SK-N-MC (cell line): ENCODE results near the gene SLC43A1.

Experiments
- DNase-seq: peaks from one replicate; pipeline ENCODE4 v3.0.0-alpha.2; 2011; ENCODE audit warnings: low read depth, low spot score
- H3K27ac ChIP-seq: fragments of 200-600 bp; sonication (generic); 2 replicates; pipeline ENCODE4 v1.5.1; 2016; ENCODE audit warnings: mixed run types
- H3K36me3 ChIP-seq: fragments of 200-600 bp; sonication (generic); 2 replicates; pipeline ENCODE4 v1.6.1; 2017; ENCODE audit warnings: antibody characterized with exemption, low read length, mixed read lengths; ENCODE audit not compliant: insufficient read depth
- H3K4me3 ChIP-seq: fragments of 200-600 bp; sonication (generic); 2 replicates; pipeline ENCODE4 v1.5.1; 2016
- H3K9ac ChIP-seq: fragments of 200-600 bp; sonication (generic); 2 replicates; pipeline ENCODE4 v1.8.0; 2017; ENCODE audit warnings: mixed run types, mixed read lengths; ENCODE audit not compliant: insufficient read length
- H3K9me3 ChIP-seq: fragments of 200-600 bp; sonication (generic); 2 replicates; pipeline ENCODE4 v1.6.1; 2017; ENCODE audit warnings: low read depth, mild to moderate bottlenecking, antibody characterized with exemption, low read length, moderate library complexity, mixed read lengths
- EZH2 ChIP-seq: fragments of 200-600 bp; sonication (generic); IDR thresholded peaks from one replicate; pipeline ENCODE4 v1.6.1; 2017; ENCODE audit warnings: antibody characterized with exemption
- FOXP2 ChIP-seq: optimal IDR thresholded peaks from 2 replicates; pipeline ENCODE3; 2011; ENCODE audit warnings: mild to moderate bottlenecking, moderate library complexity; ENCODE audit not compliant: insufficient read depth; ENCODE audit errors: extremely low read length, control extremely low read depth
- POLR2AphosphoS5 ChIP-seq: IDR thresholded peaks from 2 replicates; pipeline ENCODE4 v1.6.1; 2012; ENCODE audit warnings: mild to moderate bottlenecking, low read depth, low read length, borderline replicate concordance

The SLC43A1 gene

GRCh38 chr11:57487021-57487778, 28.3 kb downstream of the SLC43A1 start:
- TF ChIP-seq POLR2AphosphoS5 (no peak), EZH2 (no peak), FOXP2 (no peak)
- no peak for DNase-seq
- H3K36me3 ChIP-seq = peaks cover 8% of the 10 kb centered on the region; the same call in 1 of the 2 replicates
- no peak overlapping the region for H3K9ac ChIP-seq
- H3K9me3 ChIP-seq = no peaks in the 10 kb centered on the region
- H3K27ac ChIP-seq = no peak overlapping the region
- H3K4me3 ChIP-seq = no peak overlapping the region

GRCh38 chr11:57485217-57485990, 30.1 kb downstream of the SLC43A1 start:
- Histone ChIP-seq H3K9ac (no peak overlapping the region), H3K36me3 (no peaks in the 10 kb centered on the region; the same call in 1 of the 2 replicates)
- no peak for TF ChIP-seq EZH2
- TF ChIP-seq FOXP2 = no peak
- TF ChIP-seq POLR2AphosphoS5 = no peak

DNA sequence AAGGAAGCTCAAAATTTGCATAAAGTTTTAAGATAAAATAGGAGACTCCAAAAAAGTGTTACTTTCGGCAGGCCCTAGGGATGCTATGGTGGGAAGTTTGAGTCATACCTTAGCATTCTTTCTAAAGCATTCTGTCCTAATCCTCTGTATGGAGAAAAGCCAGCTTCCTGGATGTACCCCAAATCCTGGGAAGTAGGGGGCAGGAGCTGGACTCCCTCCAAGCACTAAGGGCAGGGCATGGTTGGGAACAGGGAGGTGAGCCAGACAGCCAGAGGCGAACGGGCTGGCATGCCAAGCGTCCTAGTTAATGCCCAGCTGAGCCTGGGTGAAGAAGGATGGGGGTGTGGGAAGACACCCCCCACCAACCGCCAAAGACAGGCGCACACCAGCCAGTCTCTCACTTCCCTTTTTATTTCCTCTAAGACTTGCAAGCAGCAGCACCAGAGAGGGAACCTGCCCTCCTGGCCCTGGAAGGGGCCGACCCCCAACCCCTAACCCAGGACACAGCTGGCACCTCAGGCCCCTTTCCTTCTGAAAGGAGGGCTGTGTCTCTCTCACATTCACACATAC, 31.3 kb downstream of the SLC43A1 start:
- Histone ChIP-seq H3K36me3 (no peaks in the 10 kb centered on the region; the same call in 1 of the 2 replicates), H3K9me3 (no peaks in the 10 kb centered on the region), H3K27ac (no peak overlapping the region), H3K4me3 (no peak overlapping the region), H3K9ac (no peak overlapping the region)
- TF ChIP-seq POLR2AphosphoS5 = no peak
- no peak for TF ChIP-seq EZH2
- no peak for TF ChIP-seq FOXP2
- DNase-seq = no peak

More at GRCh38 chr11:57485217-57485990, 30.1 kb downstream of the SLC43A1 start:
- DNase-seq = no peak
- no peaks in the 10 kb centered on the region for H3K9me3 ChIP-seq
- H3K27ac ChIP-seq = peak overlapping the region; percentile 13; the same call in 1 of the 2 replicates
- no peak overlapping the region for H3K4me3 ChIP-seq

DNA sequence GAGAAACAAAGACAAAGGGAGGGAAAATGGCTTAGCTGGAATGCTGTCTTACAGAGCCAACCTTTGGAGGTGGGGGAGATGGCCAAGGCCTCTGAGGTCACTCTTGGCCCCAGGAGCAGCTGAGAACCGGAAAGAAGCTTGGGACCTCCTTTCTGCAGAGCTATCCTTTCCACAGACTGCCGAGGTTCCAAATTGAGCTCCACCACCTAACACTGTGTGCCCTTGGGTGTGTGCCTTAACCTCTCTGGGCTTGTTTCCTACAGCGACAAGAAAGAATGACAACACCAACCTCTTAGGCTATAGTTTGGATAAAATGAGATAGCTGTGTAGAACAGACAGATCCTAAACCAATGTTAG, 32.0 kb downstream of the SLC43A1 start:
- no peak for TF ChIP-seq POLR2AphosphoS5
- no peak for TF ChIP-seq FOXP2
- TF ChIP-seq EZH2 = no peak
- no peak for DNase-seq
- no peaks in the 10 kb centered on the region for H3K9me3 ChIP-seq
- peak overlapping the region; percentile 91 for H3K4me3 ChIP-seq
- no peaks in the 10 kb centered on the region; the same call in 1 of the 2 replicates for H3K36me3 ChIP-seq
- H3K27ac ChIP-seq = 0 out of 2 replicates have a peak overlapping the region, but pooled peaks have one; percentile 1
- H3K9ac ChIP-seq = peak overlapping the region; percentile 85

DNA sequence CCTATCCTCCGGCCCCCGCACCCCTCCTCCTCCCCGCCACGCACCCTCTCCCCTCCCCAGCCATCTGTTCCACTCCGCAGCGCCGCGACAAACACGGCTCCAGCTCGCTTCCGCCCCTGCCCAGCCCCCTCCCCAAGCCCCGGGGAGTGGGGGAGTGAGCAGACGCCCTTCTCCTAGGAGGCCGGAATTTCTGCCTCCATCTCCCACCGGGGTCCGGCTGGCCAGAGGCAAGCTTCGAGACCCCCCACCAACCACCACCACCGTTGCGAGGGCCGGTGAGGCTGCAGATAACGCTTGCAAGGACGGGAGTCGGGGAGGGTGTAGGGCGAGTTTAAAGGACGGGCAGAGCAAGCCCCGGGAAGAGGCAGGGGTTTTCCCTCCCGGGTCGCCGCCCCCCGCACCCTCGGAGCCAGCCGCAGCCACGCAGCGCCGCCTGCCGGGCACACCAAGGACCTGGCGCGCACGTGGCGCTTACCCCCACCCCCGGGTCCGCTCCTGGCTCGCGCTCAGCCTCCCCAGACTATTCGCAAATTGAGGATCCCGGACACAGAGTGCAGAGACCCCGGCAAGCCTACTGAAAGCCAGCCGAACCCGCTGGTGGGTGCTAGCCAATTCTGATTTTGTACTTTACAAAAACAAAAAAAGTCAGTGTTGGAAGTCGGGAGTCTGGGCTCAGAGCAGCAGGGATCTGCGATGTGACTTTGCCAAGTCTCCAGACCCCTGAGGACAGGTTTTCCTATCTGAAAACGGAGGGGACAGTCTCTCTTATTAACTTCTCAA, 32.5 kb downstream of the SLC43A1 start:
- no peaks in the 10 kb centered on the region; the same call in 1 of the 2 replicates for H3K36me3 ChIP-seq
- no peaks in the 10 kb centered on the region for H3K9me3 ChIP-seq
- peak overlapping the region; percentile 60; the same call in 1 of the 2 replicates for H3K27ac ChIP-seq
- DNase-seq = no peak
- peak overlapping the region; percentile 85 for H3K9ac ChIP-seq
- H3K4me3 ChIP-seq = peak overlapping the region; percentile 91
- TF ChIP-seq FOXP2 = peak; percentile 45
- peak; percentile 66 for TF ChIP-seq POLR2AphosphoS5
- no peak for TF ChIP-seq EZH2

DNA sequence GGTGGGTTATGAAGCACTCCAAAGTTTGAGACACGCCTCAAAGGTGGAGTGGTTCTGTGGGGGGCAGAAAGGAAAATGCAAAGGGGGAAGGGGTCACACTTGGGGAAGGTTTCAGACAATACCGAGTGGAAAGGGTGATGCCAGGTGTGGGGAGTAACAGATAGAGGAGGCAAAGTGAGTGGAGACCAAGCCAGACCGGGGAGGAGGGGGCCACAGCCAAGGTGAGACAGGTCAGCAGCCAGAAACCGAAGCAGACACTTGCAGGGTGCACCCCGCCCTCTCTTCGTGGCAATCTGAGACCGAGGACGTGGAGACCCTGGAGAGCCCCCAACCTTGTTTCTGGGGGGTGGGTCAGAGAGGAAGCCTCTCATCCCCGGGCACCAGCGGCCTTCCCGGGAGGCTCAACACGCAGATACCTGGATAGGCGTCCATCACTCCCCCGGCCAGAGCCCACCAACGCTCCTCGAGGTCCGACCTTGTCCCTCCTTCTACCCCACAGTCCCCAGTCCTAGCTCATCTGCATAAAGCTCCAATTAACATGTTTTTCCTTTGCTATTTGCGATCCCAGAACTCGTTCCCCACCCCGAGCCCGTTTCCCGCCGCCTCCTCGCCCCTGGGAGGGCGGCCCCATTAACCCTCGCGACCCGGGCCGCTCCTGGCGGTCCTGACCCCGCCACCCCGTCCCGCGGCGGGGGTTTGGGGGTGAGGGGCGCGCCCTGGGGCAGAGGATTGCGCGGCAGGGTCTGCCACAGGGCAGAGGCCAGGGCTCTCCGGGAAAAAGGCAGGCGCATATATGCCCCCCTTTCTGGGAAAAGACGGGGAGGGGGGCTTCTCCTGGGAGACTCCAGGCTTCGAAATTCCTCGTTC, 33.4 kb downstream of the SLC43A1 start:
- Histone ChIP-seq H3K9ac (peak overlapping the region; percentile 85), H3K27ac (0 out of 2 replicates have a peak overlapping the region, but pooled peaks have one; percentile 23), H3K4me3 (peak overlapping the region; percentile 91), H3K9me3 (no peaks in the 10 kb centered on the region), H3K36me3 (no peaks in the 10 kb centered on the region; the same call in 1 of the 2 replicates)
- DNase-seq = no peak
- TF ChIP-seq POLR2AphosphoS5 (no peak), FOXP2 (no peak), EZH2 (no peak)

- no peak overlapping the region for H3K9ac ChIP-seq
- no peaks in the 10 kb centered on the region for H3K9me3 ChIP-seq
- H3K4me3 ChIP-seq = no peak overlapping the region
- no peaks in the 10 kb centered on the region; the same call in 1 of the 2 replicates for H3K36me3 ChIP-seq
- DNase-seq = no peak
- H3K27ac ChIP-seq = no peak overlapping the region; the same call in 1 of the 2 replicates
- TF ChIP-seq POLR2AphosphoS5 = no peak
- TF ChIP-seq FOXP2 = no peak
- no peak for TF ChIP-seq EZH2
These were observed 34.2 kb downstream of the SLC43A1 start for GRCh38 chr11:57481315-57481714.
